GM23338 (cell line): Measurements from ENCODE around the gene SYMPK. TPM values are rescaled to one million over a fixed set of nuclear protein-coding genes. Genes with fewer than 3 reads are reported as not detected.

Source experiments
- ATAC-seq: fragments of 200-7000 bp; cut with Tn5 transposase; 3 replicates; pipeline ENCODE4 v1.9.1; 2020
- DNase-seq: peaks from one replicate; pipeline ENCODE4 v3.0.0-alpha.2; 2015; ENCODE audit warnings: low spot score
- H2AFZ ChIP-seq: fragments of 200-600 bp; sonication (generic); 2 replicates; pipeline ENCODE4 v1.8.0; 2016; ENCODE audit warnings: antibody characterized with exemption, mild to moderate bottlenecking, moderate library complexity
- H3F3A ChIP-seq: fragments of 200-600 bp; sonication (generic); replicated peaks from 2 replicates; pipeline ENCODE4 v1.8.0; 2017; ENCODE audit warnings: antibody characterized with exemption, mixed run types, low read depth
- H3K27ac ChIP-seq: fragments of 200-600 bp; sonication (generic); 2 replicates; pipeline ENCODE4 v1.6.1; 2016; ENCODE audit warnings: low read depth
- H3K27me3 ChIP-seq: fragments of 200-600 bp; sonication (generic); 2 replicates; pipeline ENCODE4 v1.8.0; 2016; ENCODE audit warnings: mild to moderate bottlenecking, mixed run types, moderate library complexity; ENCODE audit not compliant: insufficient read depth
- H3K36me3 ChIP-seq: fragments of 200-600 bp; sonication (generic); 2 replicates; pipeline ENCODE4 v1.8.0; 2016; ENCODE audit warnings: mild to moderate bottlenecking; ENCODE audit not compliant: insufficient read depth
- H3K4me1 ChIP-seq: fragments of 200-600 bp; sonication (generic); 2 replicates; pipeline ENCODE4 v1.8.0; 2016; ENCODE audit warnings: mild to moderate bottlenecking, moderate library complexity; ENCODE audit not compliant: insufficient read depth
- H3K4me2 ChIP-seq: fragments of 200-600 bp; sonication (generic); 2 replicates; pipeline ENCODE4 v1.7.1; 2017; ENCODE audit warnings: mixed run types
- H3K4me3 ChIP-seq: fragments of 200-600 bp; sonication (generic); 2 replicates; pipeline ENCODE4 v1.6.1; 2016; ENCODE audit warnings: mixed run types
- H3K79me2 ChIP-seq: fragments of 200-600 bp; sonication (generic); replicated peaks from 2 replicates; pipeline ENCODE4 v1.8.0; 2017; ENCODE audit warnings: mild to moderate bottlenecking; ENCODE audit not compliant: insufficient read depth
- H3K9me2 ChIP-seq: fragments of 200-600 bp; sonication (generic); 2 replicates; pipeline ENCODE4 v1.8.0; 2017; ENCODE audit not compliant: insufficient read depth
- H4K20me1 ChIP-seq: fragments of 200-600 bp; sonication (generic); replicated peaks from 2 replicates; pipeline ENCODE4 v1.8.0; 2017; ENCODE audit warnings: mild to moderate bottlenecking; ENCODE audit not compliant: insufficient read depth
- H3K27ac Mint-ChIP-seq: 2 replicates; pipeline ENCODE4 v1.8.0; 2020; ENCODE audit warnings: inconsistent platforms, mild to moderate bottlenecking, moderate library complexity, mixed read lengths
- H3K27me3 Mint-ChIP-seq: 3 replicates; pipeline ENCODE4 v1.8.0; 2022; ENCODE audit warnings: low read depth, mild to moderate bottlenecking, moderate library complexity, mixed read lengths, inconsistent platforms; ENCODE audit not compliant: insufficient read depth, poor library complexity
- H3K36me3 Mint-ChIP-seq: 3 replicates; pipeline ENCODE4 v1.8.0; 2021; ENCODE audit warnings: low read depth, mild to moderate bottlenecking, inconsistent platforms, moderate library complexity, mixed read lengths
- H3K4me1 Mint-ChIP-seq: 3 replicates; pipeline ENCODE4 v1.8.0; 2020; ENCODE audit warnings: mild to moderate bottlenecking, inconsistent platforms, mixed read lengths
- H3K4me3 Mint-ChIP-seq: 3 replicates; pipeline ENCODE4 v1.8.0; 2021; ENCODE audit warnings: moderate library complexity, mild to moderate bottlenecking, inconsistent platforms, mixed read lengths
- H3K9me3 Mint-ChIP-seq: 3 replicates; pipeline ENCODE4 v1.8.0; 2020; ENCODE audit warnings: moderate library complexity, mild to moderate bottlenecking, inconsistent platforms, mixed read lengths
- EZH2 ChIP-seq: fragments of 200-600 bp; sonication (generic); IDR thresholded peaks from one replicate; pipeline ENCODE4 v1.8.0; 2017; ENCODE audit warnings: antibody characterized with exemption, mild to moderate bottlenecking, low read depth; ENCODE audit not compliant: unreplicated experiment
- EZH2phosphoT487 ChIP-seq: fragments of 200-600 bp; sonication (generic); IDR thresholded peaks from one replicate; pipeline ENCODE4 v1.8.1; 2018; ENCODE audit warnings: antibody characterized with exemption; ENCODE audit not compliant: unreplicated experiment
- JUNB ChIP-seq: IDR thresholded peaks from one replicate; pipeline ENCODE4 v1.6.1; 2016; ENCODE audit warnings: antibody characterized with exemption; ENCODE audit not compliant: unreplicated experiment
- ZNF114 ChIP-seq: fragments of 250-450 bp; sonication (Bioruptor Pico); IDR thresholded peaks from 2 replicates; pipeline ENCODE4 v1.5.0; 2020; ENCODE audit warnings: mild to moderate bottlenecking, moderate library complexity
- ZNF462 ChIP-seq: fragments of 250-450 bp; sonication (Bioruptor Pico); IDR thresholded peaks from 2 replicates; pipeline ENCODE4 v1.5.0; 2020; ENCODE audit warnings: mild to moderate bottlenecking, moderate library complexity
- polyA plus RNA-seq: library from polyadenylated mRNA; unstranded; fragments of >200 nt; fragmentation: Nextera tagmentation; extraction: Ambion mirVana; gene quantifications from 2 replicates; pipeline ENCODE4 v1.2.1, GENCODE V29; 2016
- total RNA-seq: library from RNA; depleted of rRNA; stranded (reverse); fragments of >200 nt; shearing (Covaris generic); gene quantifications from 2 replicates; pipeline ENCODE4 v1.2.3, GENCODE V29; 2014
- TF ChIP-seq, protein P1 (sequence below): IDR thresholded peaks from 2 replicates; pipeline ENCODE4 v1.6.1; 2016; ENCODE audit warnings: antibody characterized with exemption

Gene SYMPK
- total and polyA plus RNA-seq, 2 experiments from 2014 or later, result 36.8 to 82.1 TPM

DNA sequence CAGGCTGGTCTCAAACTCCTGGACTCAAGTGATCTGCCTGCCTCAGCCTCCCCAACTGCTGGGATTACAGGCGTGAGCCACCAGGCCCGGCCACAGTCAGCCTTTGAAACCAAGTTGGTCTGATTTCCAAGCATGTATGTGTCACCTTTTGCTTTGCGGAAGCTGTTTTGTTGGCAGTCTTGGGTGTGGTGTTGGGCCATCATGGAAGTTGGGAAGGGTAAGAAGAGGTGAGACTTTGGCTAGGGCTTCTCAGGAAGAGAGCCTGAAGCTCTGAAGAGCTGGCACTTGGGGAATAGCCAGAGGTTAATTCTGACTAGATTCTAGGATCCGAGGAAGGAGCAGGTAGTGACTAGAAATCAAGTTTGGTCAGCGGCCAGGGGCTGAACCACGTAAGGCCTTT, 50.6 kb downstream of the SYMPK start (continued):
- TF ChIP-seq, protein P1, sequence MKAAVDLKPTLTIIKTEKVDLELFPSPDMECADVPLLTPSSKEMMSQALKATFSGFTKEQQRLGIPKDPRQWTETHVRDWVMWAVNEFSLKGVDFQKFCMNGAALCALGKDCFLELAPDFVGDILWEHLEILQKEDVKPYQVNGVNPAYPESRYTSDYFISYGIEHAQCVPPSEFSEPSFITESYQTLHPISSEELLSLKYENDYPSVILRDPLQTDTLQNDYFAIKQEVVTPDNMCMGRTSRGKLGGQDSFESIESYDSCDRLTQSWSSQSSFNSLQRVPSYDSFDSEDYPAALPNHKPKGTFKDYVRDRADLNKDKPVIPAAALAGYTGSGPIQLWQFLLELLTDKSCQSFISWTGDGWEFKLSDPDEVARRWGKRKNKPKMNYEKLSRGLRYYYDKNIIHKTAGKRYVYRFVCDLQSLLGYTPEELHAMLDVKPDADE, result no peak
- no peak for TF ChIP-seq EZH2phosphoT487
- TF ChIP-seq ZNF462 (CRISPR knock-in tag), result no peak
- no peak for TF ChIP-seq ZNF114 (CRISPR knock-in tag)

GRCh38 chr19:45809643-45810159, 53.2 kb downstream of the SYMPK start:
- no peak overlapping the region for H2AFZ ChIP-seq
- H3K27ac ChIP-seq, result peak overlapping the region; percentile 85; the same call in 1 of the 2 replicates
- Mint-ChIP-seq H3K27me3 (peaks cover 17% of the 10 kb centered on the region), H3K27ac (peak overlapping the region; percentile 94), H3K9me3 (no peaks in the 10 kb centered on the region), H3K4me3 (no peak overlapping the region; the same call in 2 of the 3 replicates), H3K36me3 (peaks cover 5% of the 10 kb centered on the region; the same call in 2 of the 3 replicates), H3K4me1 (peaks cover 15% of the 10 kb centered on the region)
- H3K4me3 ChIP-seq, result no peak overlapping the region
- peaks cover 10% of the 10 kb centered on the region; the same call in 1 of the 2 replicates for H3K4me1 ChIP-seq
- H3K4me2 ChIP-seq, result no peak overlapping the region
- no peaks in the 10 kb centered on the region for H4K20me1 ChIP-seq
- H3K27me3 ChIP-seq, result no peaks in the 10 kb centered on the region
- peaks cover 10% of the 10 kb centered on the region; the same call in 1 of the 2 replicates for H3F3A ChIP-seq
- no peaks in the 10 kb centered on the region for H3K79me2 ChIP-seq
- no peaks in the 10 kb centered on the region for H3K9me2 ChIP-seq
- DNase-seq (peak; percentile 77), ATAC-seq (peak; percentile 46)
- no peaks in the 10 kb centered on the region for H3K36me3 ChIP-seq
- no peak for TF ChIP-seq ZNF462 (CRISPR knock-in tag)
- TF ChIP-seq EZH2, result no peak
- TF ChIP-seq ZNF114 (CRISPR knock-in tag), result no peak
- TF ChIP-seq, protein P1, result no peak
- no peak for TF ChIP-seq JUNB
